Adrenal gland (tissue), 12 donors: ENCODE results near the gene MVB12B. TPM values are rescaled to one million over a fixed set of nuclear protein-coding genes. Genes with fewer than 3 reads are reported as not detected.

Source experiments
- DNase-seq, 7 donors: peaks; one replicate each; pipeline ENCODE4 v3.0.0-alpha.2; 2019 to 2020
- H3K27ac ChIP-seq, 5 donors: fragments of 200-600 bp; sonication (generic) in 4 of 5; 1 replicate in 3 of 5; 2 replicates in 2 of 5; pipeline versions ENCODE4 v1.5.1 to v1.8.0; 2016 to 2020; ENCODE audit warnings: mild to moderate bottlenecking in 1 of 5
- H3K27me3 ChIP-seq: fragments of 200-600 bp; 2 replicates; pipeline ENCODE4 v1.8.0; 2021
- H3K36me3 ChIP-seq, 2 donors: fragments of 200-600 bp; replicated peaks in 1 of 2; 1 replicate in 1 of 2; 2 replicates in 1 of 2; pipeline versions ENCODE4 v1.5.1 to v1.8.0; 2018 to 2022
- H3K4me1 ChIP-seq, 2 donors: fragments of 200-600 bp; replicated peaks in 1 of 2; 1 replicate in 1 of 2; 2 replicates in 1 of 2; pipeline versions ENCODE4 v1.5.1 to v1.8.0; 2018 to 2021
- H3K4me3 ChIP-seq, 4 donors: fragments of 200-600 bp; sonication (generic) in 3 of 4; one replicate each; pipeline ENCODE4 v1.5.1; 2016 to 2018
- H3K9me3 ChIP-seq, 3 donors: fragments of 200-600 bp; sonication (generic) in 1 of 3; replicated peaks in 1 of 3; 1 replicate in 2 of 3; 2 replicates in 1 of 3; pipeline versions ENCODE4 v1.5.1 to v1.8.0; 2016 to 2021
- POLR2A ChIP-seq, 2 donors: fragments of 450-650 bp; IDR thresholded peaks; one replicate each; pipeline ENCODE4 v1.6.1; 2017; ENCODE audit warnings: antibody characterized with exemption in 2 of 2, mild to moderate bottlenecking in 2 of 2, moderate library complexity in 1 of 2
- WGBS, 4 donors: extraction: QIAGEN DNeasy Blood & Tissue Kit in 2 of 4; methylation state at CpG; one replicate each; pipeline versions ENCODE4 v1.1.5 to v1.1.7; 2013 to 2017; 5-methylcytosine and 5-hydroxymethylcytosine counted together
- intact Hi-C, 2 donors: fragments of 100-400 bp; cut with DNase I; formaldehyde crosslinking; loops; one replicate each; pipeline versions ENCODE4 v1.14.1 to v1.15.0; 2022 to 2023
- polyA plus RNA-seq, 3 donors: library from polyadenylated mRNA; stranded (reverse); fragments of 200-250 nt in 2 of 3; fragments of 350-450 nt in 1 of 3; fragmentation: Illumina TruSeq in 1 of 3; extraction: RNeasy Lipid Tissue Mini Kit (QIAGEN cat#74804) in 1 of 3; gene quantifications; one replicate each; pipeline ENCODE4 v1.2.3, GENCODE V29; 2013 to 2014
- total RNA-seq, 9 donors: library from RNA; depleted of rRNA in 4 of 9; stranded (reverse); fragments of >200 nt in 4 of 9; fragments of 120-200 nt in 1 of 9; fragmentation: NEBNext Ultra II Directional in 1 of 9; extraction: Animal tissue kit (Norgen Biotek cat#: 25700) in 1 of 9; gene quantifications; one replicate each; pipeline versions ENCODE4 v1.1.0 to v1.2.4, GENCODE V29; 2013 to 2023
- TF ChIP-seq, protein P1 (sequence below), 6 experiments: fragments of 450-650 bp in 4 of 6; fragments of 200-600 bp in 2 of 6; sonication (generic) in 1 of 6; IDR thresholded peaks; 1 replicate in 5 of 6; 2 replicates in 1 of 6; pipeline versions ENCODE4 v1.5.1 to v1.8.0; 2016 to 2021; ENCODE audit warnings: antibody characterized with exemption in 6 of 6, mild to moderate bottlenecking in 2 of 6, moderate library complexity in 1 of 6
- donor health status: healthy with polysubstance abuse.
- donor health status: Bipolar disorder and iron deficiency.
- donor health status: DM: yes; HTN: yes; CAD: no.
- donor health status: DM: no; HTN: no; CAD: no.
- donor health status: DM: no; HTN: no; CAD: no.
- donor health status: DM: yes; HTN: yes; CAD: no.

MVB12B gene
- total and polyA plus RNA-seq, 12 donors: 3.7 to 20.5 (median 12.8) TPM

GRCh38 chr9:126296687-126297086, 29.9 kb upstream of the MVB12B start:
- Histone ChIP-seq H3K9me3 (no peaks in the 10 kb centered on the region), H3K4me1 (no peaks in the 10 kb centered on the region), H3K4me3 (no peak overlapping the region), H3K36me3 (no peaks in the 10 kb centered on the region), H3K27ac (no peak overlapping the region), H3K27me3 (peaks cover 6% of the 10 kb centered on the region)
- intact Hi-C loops: loop anchor here in 1 of 2 donors (10.0 kb wide), 1 partner anchor 198 kb away; no protein-coding TSS in a partner anchor
- DNase-seq: peak in 1 of 7 donors; percentile 17
- 83 to 94% (median 93%) methylated on average over 6 of the region's 6 CpGs for WGBS, 4 donors
- no peak for TF ChIP-seq POLR2A (IDR thresholded peaks at IDR 0.05)
- TF ChIP-seq, protein P1, sequence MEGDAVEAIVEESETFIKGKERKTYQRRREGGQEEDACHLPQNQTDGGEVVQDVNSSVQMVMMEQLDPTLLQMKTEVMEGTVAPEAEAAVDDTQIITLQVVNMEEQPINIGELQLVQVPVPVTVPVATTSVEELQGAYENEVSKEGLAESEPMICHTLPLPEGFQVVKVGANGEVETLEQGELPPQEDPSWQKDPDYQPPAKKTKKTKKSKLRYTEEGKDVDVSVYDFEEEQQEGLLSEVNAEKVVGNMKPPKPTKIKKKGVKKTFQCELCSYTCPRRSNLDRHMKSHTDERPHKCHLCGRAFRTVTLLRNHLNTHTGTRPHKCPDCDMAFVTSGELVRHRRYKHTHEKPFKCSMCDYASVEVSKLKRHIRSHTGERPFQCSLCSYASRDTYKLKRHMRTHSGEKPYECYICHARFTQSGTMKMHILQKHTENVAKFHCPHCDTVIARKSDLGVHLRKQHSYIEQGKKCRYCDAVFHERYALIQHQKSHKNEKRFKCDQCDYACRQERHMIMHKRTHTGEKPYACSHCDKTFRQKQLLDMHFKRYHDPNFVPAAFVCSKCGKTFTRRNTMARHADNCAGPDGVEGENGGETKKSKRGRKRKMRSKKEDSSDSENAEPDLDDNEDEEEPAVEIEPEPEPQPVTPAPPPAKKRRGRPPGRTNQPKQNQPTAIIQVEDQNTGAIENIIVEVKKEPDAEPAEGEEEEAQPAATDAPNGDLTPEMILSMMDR (IDR thresholded peaks at IDR 0.05): no peak

DNA sequence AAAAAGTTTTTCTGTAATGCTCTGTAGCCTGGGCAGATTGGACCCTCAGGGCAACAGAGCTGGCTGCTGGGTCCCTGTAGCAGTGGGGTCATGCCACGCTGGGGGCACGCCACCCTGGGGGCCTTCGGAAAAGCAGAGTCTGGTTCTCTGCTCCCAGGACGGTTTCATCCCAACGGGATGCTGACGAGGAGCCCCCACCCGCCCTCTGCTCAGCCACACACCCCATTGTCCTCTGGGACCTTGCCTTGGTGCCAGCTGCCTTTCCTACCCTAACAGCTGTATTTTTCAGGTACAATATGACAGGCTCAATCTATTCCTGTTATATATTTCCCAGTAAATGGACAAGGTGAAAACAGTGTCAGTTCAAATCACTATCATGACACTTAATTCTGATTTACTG, 29.0 kb upstream of the MVB12B start:
- WGBS, 4 donors: 80 to 85% (median 82%) methylated on average over 5 to 7 of the region's 7 CpGs
- TF ChIP-seq POLR2A (IDR thresholded peaks at IDR 0.05): no peak
- TF ChIP-seq, protein P1 (IDR thresholded peaks at IDR 0.05): no peak

GRCh38 chr9:126298063-126298801, 28.4 kb upstream of the MVB12B start:
- WGBS, 4 donors: 66 to 72% (median 70%) methylated on average over 19 to 27 of the region's 27 CpGs
- no peaks in the 10 kb centered on the region for H3K36me3 ChIP-seq
- no peak overlapping the region for H3K27ac ChIP-seq
- H3K4me3 ChIP-seq: no peak overlapping the region
- no peaks in the 10 kb centered on the region for H3K9me3 ChIP-seq
- DNase-seq: peak in 2 of 7 donors; percentile 1 to 41
- intact Hi-C loops: loop anchor here in 1 of 2 donors (10.0 kb wide), 1 partner anchor 197 kb away; no protein-coding TSS in a partner anchor
- TF ChIP-seq, protein P1 (IDR thresholded peaks at IDR 0.05): no peak
- no peak for TF ChIP-seq POLR2A (IDR thresholded peaks at IDR 0.05)
- no peaks in the 10 kb centered on the region for H3K4me1 ChIP-seq
- H3K27me3 ChIP-seq: peaks cover 4% of the 10 kb centered on the region

More for the DNA sequence above, 29.0 kb upstream of the MVB12B start:
- no peak overlapping the region for H3K27ac ChIP-seq
- intact Hi-C loops: loop anchor here in 1 of 2 donors (10.0 kb wide), 1 partner anchor 197 kb away; no protein-coding TSS in a partner anchor
- H3K4me1 ChIP-seq: no peaks in the 10 kb centered on the region
- peak in 1 of 7 donors; percentile 28 for DNase-seq
- no peak overlapping the region for H3K4me3 ChIP-seq
- H3K9me3 ChIP-seq: no peaks in the 10 kb centered on the region
- no peaks in the 10 kb centered on the region for H3K36me3 ChIP-seq
- H3K27me3 ChIP-seq: peaks cover 6% of the 10 kb centered on the region

DNA sequence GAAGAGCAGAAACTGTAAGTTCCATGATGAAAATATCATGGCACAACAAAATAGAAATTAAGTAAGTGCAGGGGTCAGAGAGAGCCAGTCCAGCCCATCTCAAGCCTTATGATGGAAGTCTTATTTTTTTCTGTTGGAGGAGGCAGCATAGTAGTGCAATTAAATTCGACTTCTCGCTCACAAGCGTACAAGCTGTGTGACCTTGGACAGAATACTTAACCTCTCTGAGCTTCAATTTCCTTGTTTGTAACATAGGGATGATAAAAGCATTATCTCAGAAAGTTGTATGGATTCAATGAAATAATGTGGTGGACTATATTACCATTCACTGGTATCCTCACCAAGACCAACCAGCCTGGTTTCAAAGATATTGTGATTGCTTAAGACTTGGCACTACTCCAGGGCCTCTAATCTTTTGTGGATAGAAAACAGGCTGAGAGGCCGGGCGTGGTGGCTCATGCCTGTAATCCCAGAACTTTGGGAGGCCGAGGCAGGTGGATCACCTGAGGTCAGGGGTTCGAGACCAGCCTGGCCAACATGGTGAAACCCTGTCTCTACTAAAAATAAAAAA, 26.8 kb upstream of the MVB12B start:
- WGBS, 4 donors: 76 to 86% (median 77%) methylated on average over 6 to 7 of the region's 7 CpGs

More for the DNA sequence above, 26.8 kb upstream of the MVB12B start:
- intact Hi-C loops: loop anchor here (5.0 to 10.0 kb wide), 3 partner anchors 98 to 195 kb away; no protein-coding TSS in a partner anchor
- TF ChIP-seq POLR2A (IDR thresholded peaks at IDR 0.05): no peak
- TF ChIP-seq, protein P1 (IDR thresholded peaks at IDR 0.05): no peak
- H3K27ac ChIP-seq: no peak overlapping the region
- no peaks in the 10 kb centered on the region for H3K4me1 ChIP-seq
- no peaks in the 10 kb centered on the region for H3K36me3 ChIP-seq
- H3K27me3 ChIP-seq: no peaks in the 10 kb centered on the region
- no peaks in the 10 kb centered on the region for H3K9me3 ChIP-seq
- DNase-seq: peak in 3 of 7 donors; percentile 35 to 44 (median 40)
- no peak overlapping the region for H3K4me3 ChIP-seq
